Esophagus squamous epithelium (tissue), 4 donors: ENCODE data around the gene IARS1.

Source experiments
- CTCF ChIP-seq, 6 experiments: fragments of 450-650 bp in 4 of 6; fragments of 200-600 bp in 2 of 6; sonication (generic) in 2 of 6; IDR thresholded peaks; one replicate each; pipeline ENCODE4 v1.5.1; 2016 to 2019; ENCODE audit warnings: antibody characterized with exemption in 6 of 6, mild to moderate bottlenecking in 4 of 6, moderate library complexity in 4 of 6
- POLR2A ChIP-seq, 4 donors: fragments of 450-650 bp; IDR thresholded peaks; one replicate each; pipeline ENCODE4 v1.6.1; 2017; ENCODE audit warnings: antibody characterized with exemption in 4 of 4, mild to moderate bottlenecking in 4 of 4, moderate library complexity in 3 of 4

GRCh38 chr9:92313624-92314012 lies 20.1 kb upstream of the IARS1 start:
- no peak for TF ChIP-seq POLR2A (IDR thresholded peaks at IDR 0.05)
- no peak for TF ChIP-seq CTCF (IDR thresholded peaks at IDR 0.05)
